Keratinocyte (primary cell): ENCODE results near the gene AHSP.

Experiments used
- CTCF ChIP-seq, 3 experiments: IDR thresholded peaks in 1 of 3; conservative IDR thresholded peaks in 1 of 3; optimal IDR thresholded peaks in 1 of 3; 2 replicates in 2 of 3; 3 replicates in 1 of 3; pipeline versions ENCODE3 to v1.5.1; 2011; ENCODE audit warnings: low read length in 3 of 3, mild to moderate bottlenecking in 3 of 3, moderate library complexity in 2 of 3, control low read depth in 1 of 3, inconsistent platforms in 1 of 3; ENCODE audit not compliant: insufficient read depth in 2 of 3; ENCODE audit errors: extremely low read depth in 1 of 3
- EZH2 ChIP-seq: IDR thresholded peaks from one replicate; pipeline ENCODE4 v1.6.1; 2012; ENCODE audit warnings: inconsistent platforms, mild to moderate bottlenecking, low read length, moderate library complexity

DNA sequence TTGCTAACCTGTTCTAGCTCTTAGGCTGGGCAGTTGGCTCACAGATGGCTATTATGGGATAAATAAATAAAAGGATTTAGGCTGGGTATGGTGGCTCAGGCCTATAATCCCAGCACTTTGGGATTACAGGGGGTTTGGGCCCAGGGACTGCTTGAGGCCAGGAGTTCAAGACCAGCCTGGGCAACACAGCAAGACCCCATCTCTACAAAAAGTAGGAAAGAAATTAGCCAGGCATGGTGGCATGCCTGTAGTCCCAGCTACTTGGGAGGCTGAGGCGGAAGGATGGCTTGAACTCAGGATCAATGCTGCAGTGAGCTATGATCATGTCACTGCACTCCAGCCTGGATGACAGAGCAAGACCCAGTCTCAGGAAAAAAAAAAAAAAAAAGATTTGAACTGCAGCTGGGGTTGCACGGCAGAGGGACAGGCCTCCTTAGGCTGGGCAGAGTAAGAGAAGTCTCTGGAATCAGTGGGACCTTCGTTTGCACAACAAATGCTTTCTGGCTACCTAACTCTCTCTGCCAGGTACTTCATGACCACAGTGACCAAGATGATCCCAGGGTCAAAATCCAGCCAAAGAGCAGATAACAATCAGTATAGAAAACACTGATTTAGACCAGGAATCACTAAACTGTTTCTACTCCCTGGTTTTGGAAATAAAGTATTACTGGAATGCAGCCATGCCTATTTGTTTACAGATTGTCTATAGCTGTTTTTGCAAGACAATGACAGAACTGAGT lies 26.3 kb upstream of the AHSP start:
- no peak for TF ChIP-seq CTCF (optimal IDR thresholded peaks at IDR 0.05 in 1 of 3, IDR thresholded peaks at IDR 0.05 in 1 of 3, conservative IDR thresholded peaks at IDR 0.05 in 1 of 3; ENCODE audit: extremely low read depth in 1 of 3, insufficient read depth in 2 of 3, low read length in 3 of 3)
- TF ChIP-seq EZH2: no peak
